ENCODE results near the gene VSIG10L.

DNA sequence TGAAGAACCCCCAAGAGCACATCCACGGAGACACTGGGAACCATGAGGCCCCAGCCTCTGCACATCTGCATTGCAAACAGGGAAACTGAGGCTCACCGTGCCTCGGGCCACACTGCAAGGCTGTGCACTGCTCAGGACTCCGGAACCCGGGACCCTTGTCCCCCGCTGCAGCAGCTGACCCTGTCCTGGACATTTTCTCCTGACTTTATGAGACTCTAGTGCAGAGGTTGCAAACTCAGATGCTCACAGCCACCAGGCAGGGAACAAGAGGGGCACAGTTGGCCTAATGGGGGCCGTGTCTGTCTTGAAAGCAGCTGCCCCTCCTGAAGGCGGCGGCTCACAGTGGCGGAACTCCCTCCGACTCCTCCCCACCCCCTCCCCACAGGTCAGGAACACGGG is 47.0 kb downstream of the VSIG10L start:
- TF ChIP-seq CTCF (IDR thresholded peaks at IDR 0.05) (no peak), POLR2A (IDR thresholded peaks at IDR 0.05) (no peak)

All from body of pancreas (tissue), 4 donors.